HT1080 (cell line): ENCODE measurements around the gene TAF3. TPM values are rescaled to one million over a fixed set of nuclear protein-coding genes. Genes with fewer than 3 reads are reported as not detected.
"Not testable (repeated sequence)": the region's sequence is repeated elsewhere in the genome, so short reads cannot be mapped to it uniquely, and the experiment has no call there.

ENCODE experiments used
- DNase-seq: peaks from one replicate; pipeline ENCODE4 v3.0.0-alpha.2; 2015; ENCODE audit warnings: low read depth
- polyA plus RNA-seq, 2 experiments: library from polyadenylated mRNA; depleted of rRNA; stranded (reverse); fragments of >200 nt; gene quantifications; 2 replicates each; pipeline ENCODE4 v1.2.3, GENCODE V29; 2015
- total RNA-seq: library from RNA; depleted of rRNA; stranded (reverse); fragments of >200 nt; shearing (Covaris generic); gene quantifications from 2 replicates; pipeline ENCODE4 v1.2.3, GENCODE V29; 2014; rRNA removed

Gene TAF3, protein sequence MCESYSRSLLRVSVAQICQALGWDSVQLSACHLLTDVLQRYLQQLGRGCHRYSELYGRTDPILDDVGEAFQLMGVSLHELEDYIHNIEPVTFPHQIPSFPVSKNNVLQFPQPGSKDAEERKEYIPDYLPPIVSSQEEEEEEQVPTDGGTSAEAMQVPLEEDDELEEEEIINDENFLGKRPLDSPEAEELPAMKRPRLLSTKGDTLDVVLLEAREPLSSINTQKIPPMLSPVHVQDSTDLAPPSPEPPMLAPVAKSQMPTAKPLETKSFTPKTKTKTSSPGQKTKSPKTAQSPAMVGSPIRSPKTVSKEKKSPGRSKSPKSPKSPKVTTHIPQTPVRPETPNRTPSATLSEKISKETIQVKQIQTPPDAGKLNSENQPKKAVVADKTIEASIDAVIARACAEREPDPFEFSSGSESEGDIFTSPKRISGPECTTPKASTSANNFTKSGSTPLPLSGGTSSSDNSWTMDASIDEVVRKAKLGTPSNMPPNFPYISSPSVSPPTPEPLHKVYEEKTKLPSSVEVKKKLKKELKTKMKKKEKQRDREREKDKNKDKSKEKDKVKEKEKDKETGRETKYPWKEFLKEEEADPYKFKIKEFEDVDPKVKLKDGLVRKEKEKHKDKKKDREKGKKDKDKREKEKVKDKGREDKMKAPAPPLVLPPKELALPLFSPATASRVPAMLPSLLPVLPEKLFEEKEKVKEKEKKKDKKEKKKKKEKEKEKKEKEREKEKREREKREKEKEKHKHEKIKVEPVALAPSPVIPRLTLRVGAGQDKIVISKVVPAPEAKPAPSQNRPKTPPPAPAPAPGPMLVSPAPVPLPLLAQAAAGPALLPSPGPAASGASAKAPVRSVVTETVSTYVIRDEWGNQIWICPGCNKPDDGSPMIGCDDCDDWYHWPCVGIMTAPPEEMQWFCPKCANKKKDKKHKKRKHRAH
- total RNA-seq, result 2.6 and 3.1 TPM in 2 replicates
- polyA plus RNA-seq (2015; cell fraction: cytosol; rRNA removed), result 5.6 and 6.1 TPM in 2 replicates
- polyA plus RNA-seq (2015; cell fraction: nucleus; rRNA removed), result 4.0 and 4.2 TPM in 2 replicates

DNA sequence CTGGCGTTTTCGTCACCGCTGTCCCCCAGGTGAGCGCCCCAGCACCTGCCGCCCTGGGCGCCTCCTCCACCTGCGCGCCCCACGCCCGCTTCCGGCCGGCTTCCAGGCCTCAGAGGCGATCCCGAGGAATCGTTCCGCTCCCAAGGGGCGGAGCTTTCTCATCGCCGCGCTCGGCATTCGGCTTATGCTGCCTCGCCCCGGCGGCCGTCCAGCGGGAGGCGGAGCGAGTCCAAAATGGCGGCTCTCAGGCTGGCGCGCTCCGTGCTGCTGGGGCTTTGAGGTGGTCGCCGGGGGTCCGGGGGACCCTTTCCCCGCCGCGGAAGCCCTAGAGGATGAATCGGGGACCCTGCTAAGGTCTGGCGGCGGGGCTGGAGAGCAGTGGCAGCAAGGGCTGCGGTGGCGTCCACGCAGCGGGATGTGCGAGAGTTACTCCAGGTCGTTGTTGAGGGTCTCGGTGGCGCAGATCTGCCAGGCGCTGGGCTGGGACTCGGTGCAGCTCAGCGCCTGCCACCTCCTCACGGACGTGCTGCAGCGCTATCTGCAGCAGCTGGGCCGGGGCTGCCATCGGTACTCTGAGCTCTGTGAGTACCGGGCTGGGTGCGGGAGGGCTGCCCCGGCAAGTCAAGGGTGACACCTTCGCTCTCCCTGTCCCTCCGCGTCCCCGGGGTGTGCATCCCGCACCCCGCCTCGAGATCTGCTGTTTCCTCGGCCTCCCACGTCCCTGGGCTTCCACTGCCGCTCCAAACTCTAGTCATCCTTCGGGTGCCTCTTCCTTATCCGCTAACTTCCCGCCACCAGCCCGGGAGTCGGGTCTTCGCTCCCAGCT, at the start of gene TAF3:
TSS of gene TAF3 (plus strand) at position 211 of the 826 bp plus-strand sequence. CDS start at position 416, 205 bp downstream.
- DNase-seq, result peak; percentile 76

DNA sequence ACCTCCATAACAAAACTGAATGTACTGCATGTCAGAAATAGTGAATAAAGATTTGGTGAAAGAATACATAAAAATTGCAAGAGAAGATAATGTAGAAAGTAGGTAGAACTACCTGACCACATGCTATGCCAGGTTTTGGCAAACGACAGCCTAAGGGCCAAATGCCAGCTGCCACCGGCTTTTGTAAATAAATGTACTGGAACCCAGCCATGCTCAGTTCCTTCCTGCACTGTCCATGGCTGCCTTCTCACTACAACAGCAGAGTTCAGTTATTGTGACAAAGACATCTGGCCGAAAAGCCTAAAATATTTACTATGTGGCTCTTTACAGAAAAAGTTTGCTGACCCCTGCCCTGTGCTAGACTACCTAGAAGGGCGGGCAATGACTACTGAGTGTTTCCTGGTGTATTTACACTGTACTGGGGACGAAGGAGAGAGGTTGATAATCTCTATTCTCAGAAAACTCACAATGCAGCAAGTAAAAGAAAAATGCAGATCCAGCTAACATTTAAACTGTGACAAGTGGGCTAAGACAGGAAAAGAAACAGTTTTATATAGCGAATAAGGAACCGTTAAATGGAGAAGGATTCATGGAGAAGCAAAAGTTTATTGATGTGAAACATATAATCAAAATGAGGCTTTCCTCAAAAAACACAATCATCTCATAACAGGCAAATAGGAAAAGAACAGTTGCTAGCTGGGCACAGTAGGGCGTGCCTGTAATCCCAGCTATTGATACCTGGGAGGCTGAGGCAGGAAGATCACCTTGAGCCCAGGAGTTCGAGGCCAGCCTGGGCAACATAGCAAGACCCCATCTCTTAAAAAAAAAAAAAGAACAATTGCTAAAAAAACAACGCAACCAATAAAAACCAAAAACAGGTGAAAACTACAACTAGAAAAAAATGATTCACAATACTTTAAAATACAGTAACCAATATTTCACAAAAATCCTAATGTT, 44.2 kb upstream of the TAF3 start:
- no peak for DNase-seq

DNA sequence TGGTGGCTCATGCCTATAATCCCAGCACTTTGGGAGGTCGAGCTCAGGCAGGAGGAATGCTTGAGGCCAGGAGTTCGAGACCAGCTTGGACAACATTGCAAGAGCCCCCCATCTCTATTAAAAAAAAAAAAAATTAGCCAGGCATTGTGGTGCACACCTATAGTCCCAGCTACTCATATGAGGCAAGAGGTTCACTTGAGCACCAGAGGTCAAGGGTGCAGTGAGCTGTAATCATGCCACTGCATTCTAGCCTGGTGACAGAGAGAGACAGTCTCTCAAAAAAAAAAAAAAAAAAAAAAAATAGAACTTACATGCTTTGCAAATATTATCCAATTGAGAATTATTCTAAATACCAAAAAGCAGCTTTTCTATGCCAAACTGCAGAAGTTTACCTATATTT, 41.5 kb upstream of the TAF3 start:
- no peak for DNase-seq

DNA sequence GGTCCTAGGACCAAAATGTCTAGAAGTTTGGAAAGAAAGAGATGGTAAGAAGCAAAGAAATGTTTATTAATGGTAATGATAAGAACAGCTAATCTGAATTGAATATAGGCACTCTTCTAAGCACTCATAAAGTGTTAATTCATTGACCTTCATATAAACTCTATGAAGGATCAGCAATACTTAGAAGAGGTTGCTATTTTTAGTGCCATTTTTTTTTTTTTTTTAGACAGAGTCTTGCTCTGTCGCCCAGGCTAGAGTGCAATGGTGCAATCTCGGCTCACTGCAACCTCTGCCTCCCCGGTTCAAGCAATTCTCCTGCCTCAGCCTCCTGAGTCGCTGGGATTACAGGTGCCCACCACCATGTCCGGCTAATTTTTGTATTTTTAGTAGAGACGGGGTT, 36.1 kb upstream of the TAF3 start:
- not testable (repeated sequence) for DNase-seq

DNA sequence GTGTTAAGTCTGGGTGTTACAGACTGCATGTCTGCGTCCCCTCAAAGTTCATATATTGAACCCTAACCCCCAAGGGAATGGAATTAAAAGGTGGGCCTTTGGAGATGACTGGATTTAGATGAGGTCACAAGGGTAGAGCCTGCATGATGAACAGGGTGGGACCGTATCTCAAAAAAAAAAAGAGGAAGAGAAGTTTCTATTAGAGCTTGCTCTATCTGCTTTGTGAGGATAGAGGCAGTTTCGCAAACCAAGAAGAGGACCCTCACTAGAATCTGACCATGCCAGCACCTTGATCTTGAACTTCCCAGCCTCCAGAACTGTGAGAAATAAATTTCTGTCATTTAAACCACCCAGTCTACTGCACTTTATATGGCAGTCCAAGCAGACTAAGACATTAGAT, 31.9 kb upstream of the TAF3 start:
- no peak for DNase-seq

DNA sequence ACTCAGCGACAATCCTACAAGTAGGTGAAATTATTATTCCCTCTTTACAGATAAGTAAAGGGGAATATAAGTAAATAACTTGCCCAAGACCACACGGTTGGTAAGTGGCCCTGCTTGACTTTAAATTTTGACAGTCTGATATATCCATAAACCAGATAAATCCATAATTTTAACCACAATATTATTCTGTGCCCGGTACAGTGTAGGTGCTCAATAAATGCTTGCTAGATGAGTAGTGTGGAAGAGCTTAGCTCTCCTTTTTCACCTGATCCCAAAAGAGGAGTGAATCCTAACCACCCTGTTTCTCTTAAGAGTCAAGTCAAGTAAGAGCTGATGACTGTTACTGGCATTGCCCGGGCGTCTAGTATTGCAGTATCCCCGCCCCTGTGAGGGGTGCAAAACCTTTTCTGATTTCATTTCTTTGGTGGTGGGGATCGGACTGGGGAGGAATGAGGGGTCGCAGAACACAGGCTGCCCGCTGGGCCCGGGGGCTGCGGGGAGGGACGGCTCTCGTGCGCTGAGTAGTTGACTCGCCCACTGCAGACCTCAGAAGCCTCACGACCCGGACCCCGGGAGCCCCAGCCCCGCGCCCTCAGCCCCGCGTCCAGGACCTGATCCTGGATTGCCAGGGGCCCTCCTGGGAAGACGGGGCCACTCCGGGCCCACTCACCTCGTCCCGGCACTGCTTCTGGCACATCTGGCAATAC, 31.0 kb upstream of the TAF3 start:
- DNase-seq, result no peak

DNA sequence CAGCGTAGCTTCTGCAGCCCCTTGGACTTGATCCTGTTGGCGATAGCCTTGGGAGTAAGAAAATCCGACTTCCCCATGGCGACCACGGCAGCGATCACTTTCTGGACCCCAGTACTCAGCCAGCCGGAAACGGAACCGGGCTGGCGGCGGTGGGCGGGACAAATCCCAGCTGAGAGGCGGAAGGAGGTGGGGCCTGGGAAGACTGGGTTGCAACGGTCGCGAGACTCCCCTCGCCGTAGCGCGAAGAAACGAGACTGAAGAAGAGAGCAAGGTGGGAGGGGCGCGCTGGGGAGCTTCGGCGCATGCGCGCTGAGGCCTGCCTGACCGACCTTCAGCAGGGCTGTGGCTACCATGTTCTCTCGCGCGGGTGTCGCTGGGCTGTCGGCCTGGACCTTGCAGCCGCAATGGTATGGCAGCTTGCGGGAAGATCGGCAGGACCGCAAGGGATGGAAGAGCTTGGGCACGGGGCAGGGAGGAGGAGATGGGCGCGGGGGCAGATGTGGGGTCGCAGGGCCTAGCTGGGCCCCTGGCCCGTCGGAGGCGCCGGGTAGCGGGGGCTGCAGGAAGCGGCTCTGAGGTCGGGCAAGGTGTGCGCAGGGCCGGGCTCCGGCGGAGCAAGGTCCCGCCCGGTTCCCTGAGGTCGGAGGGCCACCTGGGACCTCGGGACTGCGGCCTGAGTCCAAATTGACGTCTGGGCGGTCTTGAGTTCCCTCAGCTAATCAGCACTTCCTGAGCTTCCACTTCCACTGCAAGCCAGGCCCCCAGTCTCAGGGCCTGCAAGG, 30.3 kb upstream of the TAF3 start, which contains the start of the genes ATP5F1C and KIN:
TSS of gene ATP5F1C (plus strand) at position 321 of the 782 bp plus-strand sequence. CDS start at position 352, 31 bp downstream.
TSS of gene KIN (minus strand) at position 137 of the 782 bp plus-strand sequence. CDS start at position 77, 60 bp downstream.
- DNase-seq, result peak; percentile 94

DNA sequence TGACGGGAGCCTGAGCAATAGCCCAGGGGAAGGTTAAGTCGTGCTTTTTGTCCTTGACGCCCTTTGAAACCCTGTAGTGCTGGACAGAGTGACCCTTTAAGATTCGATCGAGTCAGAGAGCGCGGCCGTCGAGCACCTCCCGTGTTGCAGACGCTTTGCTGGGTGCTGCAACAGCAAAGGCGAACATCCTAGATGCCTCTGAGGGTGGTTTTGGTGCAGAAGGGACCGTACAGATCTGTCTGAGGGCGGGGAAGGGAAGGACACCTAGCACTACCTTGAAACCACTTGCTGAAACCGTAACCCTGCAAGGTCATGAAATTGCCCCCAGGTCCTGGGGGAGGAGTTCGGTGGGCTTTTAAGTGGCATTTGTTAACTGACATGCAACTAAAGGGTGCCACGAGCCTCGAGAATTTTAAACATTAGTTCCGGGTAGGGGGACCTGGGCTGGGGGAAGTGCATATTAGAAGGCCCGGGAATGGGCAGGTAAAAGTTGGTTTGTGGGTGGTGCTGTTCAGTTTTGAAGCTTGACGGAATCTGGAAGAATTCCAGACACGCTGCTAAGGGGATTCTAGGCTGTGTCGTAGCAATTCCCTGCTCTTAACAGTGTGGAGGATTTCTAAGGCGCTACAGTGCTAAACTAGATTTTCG, 29.5 kb upstream of the TAF3 start:
- DNase-seq, result peak; percentile 18

DNA sequence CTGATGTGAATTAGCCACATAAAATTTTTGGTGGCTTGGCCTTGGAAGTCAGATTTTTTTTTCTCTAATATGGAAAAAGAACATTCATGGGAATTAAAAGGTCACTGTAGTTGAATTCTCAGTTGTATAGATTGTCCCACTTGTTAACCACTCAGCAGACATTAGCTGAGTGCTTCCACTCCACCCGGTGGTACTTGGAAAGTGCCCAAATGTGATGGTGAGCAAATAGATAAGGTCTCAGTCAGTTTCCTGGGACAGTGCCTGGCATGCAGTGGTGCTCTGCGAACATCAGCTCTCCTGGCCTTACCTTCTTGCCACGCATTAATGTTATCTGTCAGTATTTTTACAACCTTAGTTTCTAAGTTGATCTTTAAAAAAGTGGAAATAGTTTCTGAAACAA, 28.9 kb upstream of the TAF3 start:
- DNase-seq, result peak; percentile 34

DNA sequence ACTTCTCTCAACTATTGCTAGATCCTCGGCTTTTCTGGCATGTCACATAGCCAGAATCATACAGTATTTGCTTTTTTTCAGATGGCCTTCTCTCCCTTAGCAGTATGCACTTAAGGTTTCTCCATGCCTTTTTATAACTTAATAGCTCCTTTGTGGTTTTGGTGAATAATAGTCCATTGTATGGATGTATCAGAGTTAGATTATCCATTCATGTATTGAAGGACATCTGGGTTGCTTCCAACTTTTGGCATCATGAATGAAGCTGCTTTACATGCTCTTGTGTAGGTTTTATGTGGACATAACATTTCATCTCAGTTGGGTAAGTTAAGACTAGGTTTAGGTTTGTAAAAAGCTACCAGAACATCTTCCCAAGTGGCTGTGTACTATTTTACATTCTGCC, 25.8 kb upstream of the TAF3 start:
- peak; percentile 59 for DNase-seq

DNA sequence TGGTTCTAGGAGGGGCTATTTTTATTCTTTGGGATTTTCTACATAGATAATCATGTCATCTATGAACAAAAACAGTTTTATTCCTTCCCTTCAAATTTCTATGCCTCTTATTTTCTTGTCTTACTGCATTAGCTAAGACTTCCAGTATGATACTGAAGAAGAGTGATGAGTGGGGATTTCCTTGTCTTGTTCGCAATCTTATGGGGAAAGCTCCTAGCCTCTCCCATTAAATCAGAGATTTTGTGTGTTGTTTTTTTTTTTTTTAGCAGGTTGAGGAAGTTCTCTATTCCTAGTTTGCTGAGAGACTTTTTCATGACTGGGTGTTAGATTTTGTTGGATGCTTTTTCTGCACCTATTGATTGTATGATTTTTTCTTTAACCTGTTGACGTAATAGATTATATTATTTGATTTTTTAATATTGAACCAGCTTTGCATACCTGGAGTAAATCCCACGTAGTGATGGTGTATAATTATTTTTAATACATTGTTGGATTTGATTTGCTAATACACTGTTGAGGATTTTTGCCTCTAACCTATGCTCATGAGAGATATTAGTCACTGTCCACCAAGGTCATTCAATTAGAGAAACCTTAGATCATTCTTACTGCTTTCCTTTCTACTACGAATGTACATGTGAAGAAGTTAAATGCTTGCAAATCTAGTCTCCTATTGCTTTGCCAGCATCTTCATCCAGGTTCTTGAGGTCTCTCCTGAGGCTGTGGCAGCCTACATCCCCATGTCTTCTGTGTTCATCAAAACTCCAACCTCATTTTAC, 23.9 kb upstream of the TAF3 start:
- DNase-seq, result no peak

DNA sequence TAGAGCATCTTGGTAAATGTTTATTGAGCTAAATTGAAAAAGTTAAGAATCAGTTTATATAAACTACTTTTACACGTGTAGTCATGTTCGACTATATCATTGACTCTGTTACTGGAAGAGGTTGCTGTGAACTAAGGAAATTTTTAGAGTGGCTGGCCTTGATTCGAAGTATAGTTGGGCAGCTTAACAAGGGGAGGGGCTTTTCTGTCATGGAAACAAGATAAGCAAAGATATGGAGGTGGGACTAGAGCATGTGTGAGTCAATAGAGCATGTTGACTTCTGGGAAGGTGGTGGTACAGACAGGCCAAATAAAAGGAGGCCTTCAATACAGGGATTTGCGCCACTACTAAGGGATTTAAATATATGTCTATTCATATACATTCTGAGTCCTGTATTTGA, 22.7 kb upstream of the TAF3 start:
- peak; percentile 22 for DNase-seq

DNA sequence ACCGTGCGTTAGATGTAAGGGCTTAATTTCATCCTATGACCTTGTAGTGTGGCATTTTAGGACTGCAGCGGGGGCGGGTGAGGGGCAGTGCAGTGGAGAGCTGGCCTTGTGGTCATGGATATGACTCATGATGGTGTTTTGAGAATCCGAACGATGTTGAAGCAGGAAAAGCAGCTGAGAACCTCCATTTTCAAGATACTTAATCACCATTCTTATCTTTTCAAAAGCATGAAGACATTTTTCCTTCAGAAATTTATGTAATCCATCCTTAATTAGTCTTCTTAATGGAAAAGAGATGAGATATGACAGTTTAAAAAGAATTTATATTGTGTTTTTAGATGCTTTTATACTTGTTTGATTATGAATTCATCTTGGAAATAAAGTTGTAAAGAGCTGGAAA, 20.7 kb upstream of the TAF3 start:
- DNase-seq, result peak; percentile 89

DNA sequence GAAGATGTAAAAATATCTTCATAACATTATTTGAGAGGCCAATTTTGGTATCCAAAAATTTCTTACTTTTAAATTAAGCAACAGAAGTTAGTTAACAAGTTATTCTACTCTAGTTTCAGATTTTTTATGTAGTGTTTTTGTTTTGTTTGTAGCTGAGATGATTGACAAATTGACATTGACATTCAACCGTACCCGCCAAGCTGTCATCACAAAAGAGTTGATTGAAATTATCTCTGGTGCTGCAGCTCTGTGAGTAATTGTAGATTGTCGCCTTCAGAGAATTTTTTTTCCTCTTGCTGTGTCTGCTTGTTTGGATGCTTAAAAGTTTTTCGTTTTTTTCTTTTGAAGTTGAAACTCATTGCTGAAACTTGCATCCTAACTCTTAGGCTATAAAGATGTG, 15.7 kb upstream of the TAF3 start:
- DNase-seq, result no peak

DNA sequence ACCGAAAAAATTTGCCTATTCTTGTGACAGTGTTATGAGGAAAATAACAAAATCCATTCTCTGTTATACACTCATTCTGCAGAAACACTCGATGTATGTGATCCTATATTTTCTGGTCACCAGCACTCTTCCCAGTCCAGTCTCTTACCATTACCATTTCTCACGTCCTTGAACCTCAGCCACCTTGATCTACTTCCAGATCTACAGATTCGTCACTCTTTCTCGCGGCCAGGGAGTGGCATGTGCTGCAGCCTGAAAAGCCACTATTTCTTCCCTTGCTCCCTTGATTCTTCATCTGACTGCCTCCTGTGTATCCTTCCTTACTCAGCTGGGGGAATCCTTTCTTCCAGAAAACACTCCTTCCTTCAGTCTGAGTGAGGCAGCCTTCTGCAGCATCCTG, 14.1 kb upstream of the TAF3 start:
- DNase-seq, result no peak

DNA sequence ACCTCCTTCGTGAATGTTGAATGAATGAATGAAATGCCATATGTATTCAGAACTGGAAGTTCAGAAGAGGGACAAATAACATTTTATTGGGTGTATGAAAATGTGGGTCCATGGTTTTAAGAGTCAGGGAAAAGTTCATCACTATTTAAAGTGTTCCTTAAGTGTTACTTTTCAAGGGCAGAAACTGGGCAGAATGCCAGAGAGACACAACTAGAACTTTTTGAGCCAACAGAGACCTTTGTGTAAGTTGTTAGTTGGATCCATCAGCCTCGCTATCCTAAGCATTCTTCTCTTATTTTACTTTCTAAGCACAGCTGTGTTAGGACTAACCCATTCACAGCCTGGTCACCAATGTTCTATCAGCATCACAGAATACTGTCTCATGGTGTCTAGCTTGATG, 13.6 kb upstream of the TAF3 start:
- no peak for DNase-seq

DNA sequence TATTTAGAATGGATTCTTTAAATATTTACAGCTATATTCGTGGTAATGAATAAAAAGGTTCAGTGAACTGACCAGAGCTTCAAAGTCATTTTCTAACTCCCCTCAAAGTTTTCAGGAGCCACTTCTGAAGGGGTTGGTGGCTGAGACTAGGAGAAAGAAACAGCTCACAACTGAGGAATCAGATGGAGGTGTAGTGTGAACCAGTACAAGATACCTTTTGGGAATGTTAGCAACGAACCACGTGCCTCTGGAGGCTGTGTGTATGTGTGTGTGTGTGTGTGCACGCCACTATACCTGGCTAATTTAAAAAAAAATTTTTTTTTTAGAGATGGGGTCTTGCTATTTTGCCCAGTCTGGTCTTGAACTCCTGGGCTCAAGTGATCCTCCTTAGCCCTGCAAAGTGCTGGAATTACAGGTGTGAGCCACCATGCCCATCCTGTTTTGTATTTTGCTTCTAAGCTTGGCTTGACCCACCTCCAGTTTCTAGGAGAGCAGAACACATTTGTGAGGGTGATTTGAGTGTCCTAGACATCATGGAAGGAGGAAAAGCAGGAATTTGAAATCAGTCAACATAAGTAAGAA, 9.5 kb upstream of the TAF3 start:
- no peak for DNase-seq
